Parathyroid adenoma (tissue), 2 donors: ENCODE data around the gene RASA4B.
"Not testable (repeated sequence)": the region's sequence is repeated elsewhere in the genome, so short reads cannot be mapped to it uniquely, and the experiment has no call there.

ENCODE experiments used
- H2AFZ ChIP-seq: fragments of 300-600 bp; sonication (generic); one replicate; pipeline ENCODE4 v1.7.0; 2017; ENCODE audit warnings: antibody characterized with exemption, mild to moderate bottlenecking
- H3K27ac ChIP-seq: fragments of 300-600 bp; sonication (generic); one replicate; pipeline ENCODE4 v1.7.0; 2017
- H3K27me3 ChIP-seq: fragments of 300-600 bp; sonication (generic); one replicate; pipeline ENCODE4 v1.7.0; 2017; ENCODE audit warnings: low read length; ENCODE audit not compliant: control insufficient read depth, insufficient read depth
- H3K36me3 ChIP-seq: fragments of 300-600 bp; sonication (generic); one replicate; pipeline ENCODE4 v1.7.0; 2017; ENCODE audit warnings: low read length; ENCODE audit not compliant: control insufficient read depth, insufficient read depth
- H3K4me1 ChIP-seq: fragments of 300-600 bp; sonication (generic); one replicate; pipeline ENCODE4 v1.7.0; 2017; ENCODE audit warnings: control low read depth
- H3K4me2 ChIP-seq: fragments of 300-600 bp; sonication (generic); one replicate; pipeline ENCODE4 v1.7.0; 2017; ENCODE audit warnings: low read length
- H3K4me3 ChIP-seq: fragments of 300-600 bp; sonication (generic); one replicate; pipeline ENCODE4 v1.7.0; 2017; ENCODE audit warnings: low read depth, low read length
- H3K79me2 ChIP-seq: fragments of 300-600 bp; sonication (generic); one replicate; pipeline ENCODE4 v1.7.0; 2017; ENCODE audit warnings: control low read depth
- H3K9ac ChIP-seq: fragments of 300-600 bp; sonication (generic); one replicate; pipeline ENCODE4 v1.7.0; 2017; ENCODE audit warnings: mild to moderate bottlenecking
- H3K9me3 ChIP-seq: fragments of 300-600 bp; sonication (generic); one replicate; pipeline ENCODE4 v1.7.0; 2017; ENCODE audit warnings: low read length; ENCODE audit not compliant: control insufficient read depth
- donor health status: primary hyperparathyroidism.

RASA4B gene

DNA sequence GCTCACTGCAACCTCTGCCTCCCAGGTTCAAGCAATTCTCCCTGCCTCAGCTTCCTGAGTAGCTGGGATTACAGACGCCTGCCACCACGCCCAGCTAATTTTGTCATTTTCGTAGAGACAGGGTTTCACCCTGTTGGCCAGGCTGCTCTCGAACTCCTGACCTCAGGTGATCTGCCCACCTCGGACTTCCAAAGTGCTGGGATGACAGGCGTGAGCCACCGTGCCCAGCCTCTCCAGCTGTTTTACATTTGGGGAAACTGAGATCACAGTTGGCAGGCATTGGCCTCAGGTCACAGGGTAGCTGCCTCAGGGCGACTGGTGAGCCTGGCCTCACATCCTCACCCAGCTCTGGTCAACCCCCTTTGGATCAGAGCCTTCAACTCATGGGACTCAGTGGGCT is 7.0 kb downstream of the RASA4B start:
- not testable (repeated sequence) for H2AFZ ChIP-seq, H3K27ac ChIP-seq, H3K79me2 ChIP-seq, H3K4me3 ChIP-seq, H3K27me3 ChIP-seq, H3K36me3 ChIP-seq, H3K9ac ChIP-seq, H3K4me2 ChIP-seq, H3K9me3 ChIP-seq, H3K4me1 ChIP-seq

DNA sequence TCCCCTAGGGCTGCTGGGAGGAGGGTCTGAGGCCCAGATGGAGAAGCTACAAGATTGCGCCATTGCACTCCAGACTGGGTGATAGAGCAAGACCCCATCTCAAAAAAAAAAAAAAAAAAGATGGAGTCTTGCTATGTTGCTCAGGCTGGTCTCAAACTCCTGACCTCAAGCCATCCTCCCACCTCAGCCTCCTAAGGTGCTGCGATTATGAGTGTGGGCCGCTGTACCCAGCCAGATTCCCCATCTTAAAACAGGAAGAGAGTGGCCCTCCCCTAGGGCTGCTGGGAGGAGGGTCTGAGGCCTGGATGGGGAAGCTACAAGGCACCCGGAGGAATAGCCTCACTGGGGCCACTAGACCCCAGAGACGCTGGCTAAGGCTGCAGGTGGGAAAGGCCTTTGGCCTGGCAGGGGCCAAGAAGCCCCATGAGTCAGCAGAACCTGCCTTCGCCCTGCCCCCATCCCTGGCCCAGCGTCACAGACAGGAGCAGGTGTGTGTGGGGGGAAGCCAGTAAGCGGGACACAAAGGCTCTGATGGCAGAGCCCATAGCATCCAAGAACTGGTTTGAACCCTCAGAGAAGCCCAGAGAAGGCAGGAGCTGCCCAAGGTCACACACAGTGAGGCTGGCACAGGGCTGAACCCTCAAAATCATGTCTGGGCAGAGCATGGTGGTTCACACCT is 10.0 kb downstream of the RASA4B start:
- H2AFZ ChIP-seq, H3K4me2 ChIP-seq, H3K27me3 ChIP-seq, H3K36me3 ChIP-seq, H3K4me3 ChIP-seq, H3K27ac ChIP-seq, H3K9me3 ChIP-seq, H3K9ac ChIP-seq, H3K79me2 ChIP-seq, H3K4me1 ChIP-seq: not testable (repeated sequence)

- H2AFZ ChIP-seq, H3K9ac ChIP-seq, H3K4me1 ChIP-seq, H3K79me2 ChIP-seq, H3K36me3 ChIP-seq, H3K9me3 ChIP-seq, H3K27ac ChIP-seq, H3K4me2 ChIP-seq, H3K27me3 ChIP-seq, H3K4me3 ChIP-seq: not testable (repeated sequence)
These were observed 12.0 kb downstream of the RASA4B start for GRCh38 chr7:102505298-102506185.

- H3K9ac ChIP-seq, H3K27ac ChIP-seq, H3K4me2 ChIP-seq, H3K36me3 ChIP-seq, H3K4me1 ChIP-seq, H2AFZ ChIP-seq, H3K4me3 ChIP-seq, H3K27me3 ChIP-seq, H3K79me2 ChIP-seq, H3K9me3 ChIP-seq: not testable (repeated sequence)
These were observed 14.4 kb downstream of the RASA4B start for GRCh38 chr7:102503141-102503540.

- H3K79me2 ChIP-seq, H3K27me3 ChIP-seq, H3K4me3 ChIP-seq, H2AFZ ChIP-seq, H3K9ac ChIP-seq, H3K9me3 ChIP-seq, H3K27ac ChIP-seq, H3K36me3 ChIP-seq, H3K4me2 ChIP-seq, H3K4me1 ChIP-seq: not testable (repeated sequence)
These were observed 19.3 kb downstream of the RASA4B start for GRCh38 chr7:102498321-102498720.

- not testable (repeated sequence) for H3K4me1 ChIP-seq
These were observed 20.3 kb downstream of the RASA4B start for GRCh38 chr7:102497308-102497707.

DNA sequence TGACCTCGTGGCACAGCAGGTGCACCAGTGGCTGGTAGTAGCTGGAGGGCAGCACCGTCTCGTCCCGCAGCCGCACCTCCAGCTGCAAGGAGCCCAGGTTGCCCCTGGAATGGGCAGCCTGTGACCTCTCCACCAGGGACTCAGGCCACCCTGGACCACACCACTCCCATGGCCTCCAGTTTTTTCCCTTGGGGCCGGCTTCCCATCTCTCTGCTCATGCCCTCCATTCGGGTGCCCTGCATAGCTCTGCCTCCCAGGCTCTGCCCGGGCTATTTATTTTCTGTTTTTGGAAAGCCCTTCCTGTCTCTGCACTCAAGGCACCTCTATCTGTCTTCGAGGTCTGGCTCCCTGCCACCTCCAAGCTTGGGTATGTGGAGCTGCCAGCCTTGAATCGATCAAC is 20.7 kb downstream of the RASA4B start:
- H3K36me3 ChIP-seq, H3K4me3 ChIP-seq, H3K27me3 ChIP-seq, H3K4me2 ChIP-seq, H3K9me3 ChIP-seq, H3K27ac ChIP-seq, H3K79me2 ChIP-seq, H3K4me1 ChIP-seq, H3K9ac ChIP-seq: not testable (repeated sequence)
- H2AFZ ChIP-seq, result peak overlapping the region; percentile 58

More at GRCh38 chr7:102497308-102497707, 20.3 kb downstream of the RASA4B start:
- H3K9ac ChIP-seq, H3K9me3 ChIP-seq, H3K36me3 ChIP-seq, H3K4me2 ChIP-seq, H2AFZ ChIP-seq, H3K27ac ChIP-seq, H3K27me3 ChIP-seq, H3K79me2 ChIP-seq, H3K4me3 ChIP-seq: not testable (repeated sequence)

DNA sequence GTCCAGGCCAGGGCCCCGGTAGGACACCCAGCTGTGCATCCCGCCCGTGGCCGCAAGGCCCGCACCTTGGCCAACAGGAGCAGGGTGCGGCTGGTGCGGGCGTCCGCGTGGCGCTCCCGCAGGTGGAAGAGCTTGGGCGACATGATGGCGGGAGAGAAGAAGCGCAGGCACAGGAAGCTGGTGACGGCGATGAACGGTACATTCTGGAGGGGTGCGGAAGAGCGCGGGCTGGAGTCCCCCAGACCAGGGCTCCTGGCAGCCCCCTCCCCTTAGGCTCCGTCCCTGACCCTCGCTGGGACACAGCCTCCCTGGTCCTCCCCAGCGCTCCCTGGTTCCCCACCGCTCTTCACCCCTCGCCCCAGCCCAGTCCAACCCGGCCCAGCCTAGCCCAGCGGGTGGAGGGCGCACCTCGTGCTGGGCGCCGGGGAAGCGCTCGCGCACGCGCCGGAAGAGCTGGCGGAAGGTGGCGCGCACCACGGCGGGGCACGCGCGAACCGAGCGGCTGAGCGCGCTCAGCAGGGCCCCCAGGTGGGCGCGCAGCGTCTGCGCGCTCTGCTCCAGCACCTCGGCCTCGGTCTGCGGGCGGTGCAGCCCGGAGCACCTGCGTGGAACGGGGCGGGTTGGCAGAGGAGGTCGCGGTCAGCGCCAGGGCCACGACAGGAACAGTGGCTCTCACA is 23.0 kb downstream of the RASA4B start:
- H3K4me3 ChIP-seq, H3K9ac ChIP-seq, H3K36me3 ChIP-seq, H2AFZ ChIP-seq, H3K79me2 ChIP-seq, H3K9me3 ChIP-seq, H3K27ac ChIP-seq, H3K4me1 ChIP-seq, H3K4me2 ChIP-seq, H3K27me3 ChIP-seq: not testable (repeated sequence)

DNA sequence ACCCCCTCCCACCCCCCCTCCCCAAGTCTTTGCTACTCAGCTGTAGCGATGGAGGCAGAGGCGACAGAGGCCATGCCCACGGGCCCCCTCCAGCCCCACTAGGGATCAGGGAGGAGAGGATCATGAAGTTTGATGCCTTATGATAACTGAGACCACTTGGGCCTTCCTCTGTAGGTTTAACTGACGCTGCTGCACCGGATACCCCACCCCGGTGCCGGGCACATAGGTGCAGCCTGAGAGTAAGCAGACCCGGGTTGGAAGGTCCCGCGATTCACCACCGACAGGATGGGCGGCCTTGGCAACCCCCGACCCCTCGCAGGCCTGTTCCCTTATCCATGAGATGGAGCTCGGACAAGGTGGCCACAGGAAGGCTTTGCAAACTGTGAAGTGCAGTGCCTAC is 23.6 kb downstream of the RASA4B start:
- H3K79me2 ChIP-seq, H3K4me3 ChIP-seq, H2AFZ ChIP-seq, H3K4me1 ChIP-seq, H3K4me2 ChIP-seq, H3K36me3 ChIP-seq, H3K27ac ChIP-seq, H3K27me3 ChIP-seq, H3K9ac ChIP-seq, H3K9me3 ChIP-seq: not testable (repeated sequence)

GRCh38 chr7:102493220-102493935 is 24.2 kb downstream of the RASA4B start:
- not testable (repeated sequence) for H3K9ac ChIP-seq, H3K27me3 ChIP-seq, H2AFZ ChIP-seq, H3K4me2 ChIP-seq, H3K79me2 ChIP-seq, H3K27ac ChIP-seq, H3K36me3 ChIP-seq, H3K9me3 ChIP-seq, H3K4me3 ChIP-seq, H3K4me1 ChIP-seq
